Gastrocnemius medialis (tissue), 4 donors: ENCODE data around the gene PFKFB2.

Experiments used
- POLR2A ChIP-seq, 2 donors: fragments of 450-650 bp; IDR thresholded peaks; one replicate each; pipeline ENCODE4 v1.6.1; 2017; ENCODE audit warnings: antibody characterized with exemption in 2 of 2, mild to moderate bottlenecking in 2 of 2, moderate library complexity in 2 of 2
- TF ChIP-seq, protein P1 (sequence below), 5 experiments: fragments of 450-650 bp in 3 of 5; fragments of 200-600 bp in 2 of 5; sonication (generic) in 2 of 5; IDR thresholded peaks in 4 of 5; conservative IDR thresholded peaks in 1 of 5; 1 replicate in 4 of 5; 2 replicates in 1 of 5; pipeline ENCODE4 v1.5.1; 2016 to 2019; ENCODE audit warnings: antibody characterized with exemption in 5 of 5, mild to moderate bottlenecking in 3 of 5, moderate library complexity in 3 of 5

- TF ChIP-seq, protein P1, sequence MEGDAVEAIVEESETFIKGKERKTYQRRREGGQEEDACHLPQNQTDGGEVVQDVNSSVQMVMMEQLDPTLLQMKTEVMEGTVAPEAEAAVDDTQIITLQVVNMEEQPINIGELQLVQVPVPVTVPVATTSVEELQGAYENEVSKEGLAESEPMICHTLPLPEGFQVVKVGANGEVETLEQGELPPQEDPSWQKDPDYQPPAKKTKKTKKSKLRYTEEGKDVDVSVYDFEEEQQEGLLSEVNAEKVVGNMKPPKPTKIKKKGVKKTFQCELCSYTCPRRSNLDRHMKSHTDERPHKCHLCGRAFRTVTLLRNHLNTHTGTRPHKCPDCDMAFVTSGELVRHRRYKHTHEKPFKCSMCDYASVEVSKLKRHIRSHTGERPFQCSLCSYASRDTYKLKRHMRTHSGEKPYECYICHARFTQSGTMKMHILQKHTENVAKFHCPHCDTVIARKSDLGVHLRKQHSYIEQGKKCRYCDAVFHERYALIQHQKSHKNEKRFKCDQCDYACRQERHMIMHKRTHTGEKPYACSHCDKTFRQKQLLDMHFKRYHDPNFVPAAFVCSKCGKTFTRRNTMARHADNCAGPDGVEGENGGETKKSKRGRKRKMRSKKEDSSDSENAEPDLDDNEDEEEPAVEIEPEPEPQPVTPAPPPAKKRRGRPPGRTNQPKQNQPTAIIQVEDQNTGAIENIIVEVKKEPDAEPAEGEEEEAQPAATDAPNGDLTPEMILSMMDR (IDR thresholded peaks at IDR 0.05 in 4 of 5, conservative IDR thresholded peaks at IDR 0.05 in 1 of 5): no peak
- TF ChIP-seq POLR2A (IDR thresholded peaks at IDR 0.05): no peak
These were observed 25.2 kb upstream of the PFKFB2 start for GRCh38 chr1:207027921-207028320.
